ENCODE measurements around the gene ACACA. TPM values are rescaled to one million over a fixed set of nuclear protein-coding genes. Genes with fewer than 3 reads are reported as not detected.

Gene ACACA
- total and polyA plus RNA-seq, 9 of the 15 experiments (the other 6 are each of a cell fraction or from before 2014, with no cell fraction given): 35.9 to 135 (median 88.4) TPM

GRCh38 chr17:37240381-37240780 is 166.3 kb downstream of the ACACA start:
- no peak for ATAC-seq
- TF ChIP-seq GATA2 (CRISPR knock-in tag; IDR thresholded peaks at IDR 0.05) (no peak), FOXA3 (CRISPR knock-in tag; conservative IDR thresholded peaks at IDR 0.05 in 1 of 2, IDR thresholded peaks at IDR 0.05 in 1 of 2) (no peak), GATAD2B (IDR thresholded peaks at IDR 0.05; ENCODE audit: borderline replicate concordance) (no peak)
- BruUV-seq (replicated peaks): no TSS peak
- H3K9ac ChIP-seq (ENCODE audit: insufficient read depth in 1 of 2, low read depth in 2 of 2, low read length in 2 of 2): no peak overlapping the region
- intact Hi-C loops (cut with micrococcal nuclease) (no loop called here), in situ Hi-C loops (cut with MboI) (loop anchor here (10.0 kb wide), 1 partner anchor 626 kb away; no protein-coding TSS in a partner anchor)
- H3K79me2 ChIP-seq (ENCODE audit: control insufficient read depth, insufficient read depth, low read length): no peaks in the 10 kb centered on the region
- no peaks in the 10 kb centered on the region for H3K9me1 ChIP-seq (ENCODE audit: control insufficient read depth, insufficient read depth, low read length)
- no peak overlapping the region for H3K4me3 ChIP-seq
- WGBS (ENCODE audit: insufficient coverage, low coverage, missing lambda C conversion rate): 94% methylated on average over 5 of the region's 5 CpGs
- H3K27ac ChIP-seq (ENCODE audit: extremely low read depth, low read depth, low read length): peak overlapping the region; percentile 44; the same call in 2 of the 3 replicates
- H3K9me3 ChIP-seq (replicated peaks; ENCODE audit: control insufficient read depth, insufficient read depth, low read depth, low read length): no peaks in the 10 kb centered on the region
- FAIRE-seq: no peak
- DNase-seq (ENCODE audit: extremely low read depth in 1 of 4, low spot score in 3 of 4): no peak
- no peaks in the 10 kb centered on the region for H3K27me3 ChIP-seq (ENCODE audit: control insufficient read depth in 2 of 2, insufficient read depth in 2 of 2, low read length in 2 of 2)
- peaks cover 0 to 8% of the 10 kb centered on the region in 2 experiments; a peak in 1 of 5 replicates for H3K4me1 ChIP-seq (replicated peaks in 1 of 2; ENCODE audit: control insufficient read depth in 2 of 2, insufficient read depth in 2 of 2, low read length in 2 of 2)
- POLR2A ChIA-PET: interaction anchor here (0.6 to 1.3 kb wide), 2 partner anchors 629 to 1177 kb away, joined by 3 read pairs; no protein-coding TSS in a partner anchor
- H2AFZ ChIP-seq (ENCODE audit: low read depth, low read length): no peak overlapping the region
- H4K20me1 ChIP-seq (replicated peaks; ENCODE audit: control insufficient read depth, insufficient read depth, low read length): 0 out of 2 replicates have a peak, but pooled peaks cover 3% of the 10 kb centered on the region
- CTCF ChIA-PET (ENCODE audit: low intra/inter-chr PET ratio): interaction anchor here (1.0 to 2.0 kb wide), 3 partner anchors 611 to 637 kb away, joined by 3 to 7 read pairs (median 4); no protein-coding TSS in a partner anchor
- H3K36me3 ChIP-seq (ENCODE audit: control insufficient read depth, insufficient read depth, low read length): peaks cover 98% of the 10 kb centered on the region
- no peak overlapping the region for H3K4me2 ChIP-seq (ENCODE audit: insufficient read depth, low read length)

GRCh38 chr17:37239690-37240334 is 166.8 kb downstream of the ACACA start:
- Histone ChIP-seq H3K4me1 (replicated peaks in 1 of 2; ENCODE audit: control insufficient read depth in 2 of 2, insufficient read depth in 2 of 2, low read length in 2 of 2) (peaks cover 0 to 8% of the 10 kb centered on the region in 2 experiments; a peak in 1 of 5 replicates), H3K4me2 (ENCODE audit: insufficient read depth, low read length) (no peak overlapping the region), H3K4me3 (no peak overlapping the region), H2AFZ (ENCODE audit: low read depth, low read length) (no peak overlapping the region), H3K79me2 (ENCODE audit: control insufficient read depth, insufficient read depth, low read length) (no peaks in the 10 kb centered on the region), H3K9ac (ENCODE audit: insufficient read depth in 1 of 2, low read depth in 2 of 2, low read length in 2 of 2) (no peak overlapping the region), H3K27ac (ENCODE audit: extremely low read depth, low read depth, low read length) (peak overlapping the region; percentile 44; the same call in 1 of the 3 replicates), H4K20me1 (replicated peaks; ENCODE audit: control insufficient read depth, insufficient read depth, low read length) (0 out of 2 replicates have a peak, but pooled peaks cover 3% of the 10 kb centered on the region), H3K36me3 (ENCODE audit: control insufficient read depth, insufficient read depth, low read length) (peaks cover 98% of the 10 kb centered on the region), H3K9me1 (ENCODE audit: control insufficient read depth, insufficient read depth, low read length) (no peaks in the 10 kb centered on the region), H3K9me3 (replicated peaks; ENCODE audit: control insufficient read depth, insufficient read depth, low read depth, low read length) (no peaks in the 10 kb centered on the region), H3K27me3 (ENCODE audit: control insufficient read depth in 2 of 2, insufficient read depth in 2 of 2, low read length in 2 of 2) (no peaks in the 10 kb centered on the region)
- ATAC-seq: peak; percentile 38; the same call in 2 of the 3 replicates
- BruUV-seq (replicated peaks): no TSS peak
- FAIRE-seq: no peak
- CTCF ChIA-PET (ENCODE audit: low intra/inter-chr PET ratio): interaction anchor here (1.0 to 2.0 kb wide), 3 partner anchors 610 to 636 kb away, joined by 3 to 7 read pairs (median 4); no protein-coding TSS in a partner anchor
- peak in 2 of 4 experiments; percentile 20 to 30 for DNase-seq (ENCODE audit: extremely low read depth in 1 of 4, low spot score in 3 of 4)
- in situ Hi-C loops (cut with MboI): loop anchor here (10.0 kb wide), 1 partner anchor 625 kb away; no protein-coding TSS in a partner anchor
- POLR2A ChIA-PET: interaction anchor here (1.3 kb wide), 1 partner anchor 628 kb away, joined by 3 read pairs; no protein-coding TSS in a partner anchor
- WGBS (ENCODE audit: insufficient coverage, low coverage, missing lambda C conversion rate): 56% methylated on average over 3 of the region's 3 CpGs
- intact Hi-C loops (cut with micrococcal nuclease): no loop called here
- TF ChIP-seq ZNF23 (CRISPR knock-in tag; IDR thresholded peaks at IDR 0.05) (no peak), PBX2 (CRISPR knock-in tag; IDR thresholded peaks at IDR 0.05; ENCODE audit: low read depth) (no peak), PBX2 (tag; conservative IDR thresholded peaks at IDR 0.05; ENCODE audit: low read depth) (peak; percentile 25; the same call in 1 of the 2 replicates), IRF9 (tag; IDR thresholded peaks at IDR 0.05) (0 out of 2 replicates have a peak, but pooled peaks have one; percentile 15), DPF2 (IDR thresholded peaks at IDR 0.05) (0 out of 2 replicates have a peak, but pooled peaks have one; percentile 35)

Data from K562 (cell line).